ENCODE data around the gene OR7C1. TPM values are rescaled to one million over a fixed set of nuclear protein-coding genes. Genes with fewer than 3 reads are reported as not detected.

The OR7C1 gene
- total and polyA plus RNA-seq, 2 of the 8 experiments (the other 6 are each of a cell fraction or from before 2014, with no cell fraction given), result not detected

DNA sequence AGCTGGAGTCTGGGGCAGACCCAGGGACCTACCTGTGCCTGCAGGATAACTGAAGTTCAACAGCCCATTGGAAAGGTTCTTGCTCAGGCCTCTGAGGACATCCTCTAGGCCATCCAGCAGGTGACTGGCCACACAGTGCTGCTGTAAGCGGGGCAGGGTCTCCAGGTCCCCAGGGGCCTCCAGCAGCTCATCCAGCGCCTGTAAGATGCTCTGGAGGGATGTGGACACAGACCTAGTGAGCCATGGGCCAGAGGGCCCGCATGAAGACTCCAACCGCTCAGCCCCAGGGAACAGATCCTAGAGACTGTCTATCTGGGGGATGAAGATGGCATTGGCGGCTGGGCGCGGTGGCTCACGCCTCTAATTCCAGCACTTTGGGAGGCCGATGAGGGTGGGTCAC lies 70.6 kb downstream of the OR7C1 start:
- 88% methylated on average over 9 of the region's 9 CpGs; no CpG with 5 or more reads in 1 of the 2 experiments for WGBS, 2 experiments (ENCODE audit: extremely low coverage in 1 of 2, insufficient coverage in 1 of 2, insufficient read length in 1 of 2, insufficient replicate concordance in 2 of 2, low coverage in 1 of 2, low lambda C conversion rate in 2 of 2, missing lambda C conversion rate in 1 of 2)
- no peaks in the 10 kb centered on the region for H3K9me3 ChIP-seq (ENCODE audit: insufficient read depth in 2 of 2, low read depth in 1 of 2, low read length in 1 of 2)
- FAIRE-seq (no peak), DNase-seq (ENCODE audit: low read depth in 1 of 2, low spot score in 2 of 2) (no peak)
- no peak overlapping the region for H2BK12ac ChIP-seq (ENCODE audit: low read depth, low read length)
- POLR2A ChIA-PET (ENCODE audit: partially characterized antibody), result interaction anchor here (1.3 kb wide), 1 partner anchor 10 kb away, joined by 3 read pairs; no protein-coding TSS in a partner anchor
- no peak overlapping the region for H4K91ac ChIP-seq (replicated peaks; ENCODE audit: insufficient read length, low read length)
- H3K27ac ChIP-seq (ENCODE audit: low read depth, low read length), result no peak overlapping the region
- no peak overlapping the region for H3K18ac ChIP-seq (ENCODE audit: extremely low read depth, low read length)
- no peak overlapping the region for H2BK5ac ChIP-seq (ENCODE audit: low read depth, low read length)
- peaks cover 2% of the 10 kb centered on the region; the same call in 1 of the 2 replicates for H3K23me2 ChIP-seq (ENCODE audit: low read depth, low read length)
- no peak overlapping the region for H3K23ac ChIP-seq (ENCODE audit: insufficient read length)
- H3K79me1 ChIP-seq (ENCODE audit: low read depth, low read length), result no peaks in the 10 kb centered on the region
- no peaks in the 10 kb centered on the region for H3K27me3 ChIP-seq (replicated peaks in 1 of 4; ENCODE audit: control insufficient read depth in 3 of 4, extremely low read depth in 1 of 4, insufficient read depth in 3 of 4, low read length in 3 of 4)
- no peak overlapping the region for H4K8ac ChIP-seq (ENCODE audit: extremely low read depth, insufficient read depth, low read length)
- H3K4me1 ChIP-seq (replicated peaks in 1 of 4; ENCODE audit: control insufficient read depth in 3 of 4, insufficient read depth in 4 of 4, low read length in 3 of 4), result no peaks in the 10 kb centered on the region; a peak in 2 of 7 replicates
- H3K36me3 ChIP-seq (ENCODE audit: control insufficient read depth in 2 of 4, insufficient read depth in 4 of 4, low read length in 3 of 4), result peaks cover 0 to 7% (median 0%) of the 10 kb centered on the region in 4 experiments; a peak in 2 of 8 replicates
- H3K79me2 ChIP-seq (ENCODE audit: control insufficient read depth in 1 of 2, insufficient read depth in 2 of 2, low read length in 2 of 2), result no peaks in the 10 kb centered on the region
- H3K4ac ChIP-seq (replicated peaks; ENCODE audit: insufficient read length, low read depth, low read length), result no peak overlapping the region
- H2BK20ac ChIP-seq (ENCODE audit: low read length), result no peak overlapping the region
- H2AFZ ChIP-seq (ENCODE audit: low read length), result no peak overlapping the region
- no peak overlapping the region for H3K9ac ChIP-seq (replicated peaks in 1 of 4; ENCODE audit: extremely low read depth in 1 of 4, low read depth in 3 of 4, low read length in 3 of 4)
- CTCF ChIA-PET (ENCODE audit: partially characterized antibody), result interaction anchor here (0.5 to 1.3 kb wide), 3 partner anchors 10 to 656 kb away, joined by 3 to 4 read pairs (median 4); no protein-coding TSS in a partner anchor
- no peak overlapping the region for H2AK5ac ChIP-seq (ENCODE audit: low read depth, low read length)
- no peak overlapping the region for H3K4me3 ChIP-seq (ENCODE audit: extremely low read depth in 1 of 4, insufficient read depth in 2 of 4, low read depth in 3 of 4, low read length in 4 of 4)
- H4K5ac ChIP-seq (ENCODE audit: insufficient read length, low read depth, low read length), result no peak overlapping the region
- no peak overlapping the region for H3K4me2 ChIP-seq (ENCODE audit: insufficient read depth in 1 of 2, low read depth in 2 of 2, low read length in 2 of 2)
- no peak overlapping the region for H3K56ac ChIP-seq (replicated peaks; ENCODE audit: insufficient read length, low read depth, low read length)
- H3K14ac ChIP-seq (ENCODE audit: insufficient read length), result no peak overlapping the region
- peaks cover 0 to 2% of the 10 kb centered on the region in 2 experiments for H4K20me1 ChIP-seq (replicated peaks in 1 of 2; ENCODE audit: control insufficient read depth in 1 of 2, insufficient read depth in 2 of 2, low read length in 2 of 2)
- H2BK15ac ChIP-seq (ENCODE audit: low read length), result no peak overlapping the region
- H2BK120ac ChIP-seq (replicated peaks; ENCODE audit: low read depth, low read length), result no peak overlapping the region
- TF ChIP-seq NRF1 (IDR thresholded peaks at IDR 0.05; ENCODE audit: low read depth, low read length) (no peak), EZH2 (IDR thresholded peaks at IDR 0.05; ENCODE audit: low read depth, low read length, severe bottlenecking) (no peak), BCL11A (IDR thresholded peaks at IDR 0.05; ENCODE audit: low read depth in 2 of 2, low read length in 2 of 2) (no peak), RXRA (IDR thresholded peaks at IDR 0.05; ENCODE audit: insufficient read depth, low read depth, low read length) (no peak), CHD1 (IDR thresholded peaks at IDR 0.05; ENCODE audit: low read depth, low read length) (no peak), POLR2AphosphoS5 (IDR thresholded peaks at IDR 0.05; ENCODE audit: low read depth, low read length) (no peak), MAFK (IDR thresholded peaks at IDR 0.05; ENCODE audit: low read depth, low read length) (no peak), CHD2 (IDR thresholded peaks at IDR 0.05; ENCODE audit: low read length) (no peak), TEAD4 (IDR thresholded peaks at IDR 0.05; ENCODE audit: low read depth, low read length) (no peak), GTF2F1 (IDR thresholded peaks at IDR 0.05; ENCODE audit: borderline replicate concordance, low read depth, low read length) (no peak), ASH2L (IDR thresholded peaks at IDR 0.05; ENCODE audit: low read length) (no peak), SIN3A (conservative IDR thresholded peaks at IDR 0.05 in 1 of 2, IDR thresholded peaks at IDR 0.05 in 1 of 2; ENCODE audit: low read depth in 1 of 2, low read length in 2 of 2) (no peak)
- TF ChIP-seq, protein P1, sequence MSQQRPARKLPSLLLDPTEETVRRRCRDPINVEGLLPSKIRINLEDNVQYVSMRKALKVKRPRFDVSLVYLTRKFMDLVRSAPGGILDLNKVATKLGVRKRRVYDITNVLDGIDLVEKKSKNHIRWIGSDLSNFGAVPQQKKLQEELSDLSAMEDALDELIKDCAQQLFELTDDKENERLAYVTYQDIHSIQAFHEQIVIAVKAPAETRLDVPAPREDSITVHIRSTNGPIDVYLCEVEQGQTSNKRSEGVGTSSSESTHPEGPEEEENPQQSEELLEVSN (IDR thresholded peaks at IDR 0.05), result no peak
- TF ChIP-seq, protein P2, sequence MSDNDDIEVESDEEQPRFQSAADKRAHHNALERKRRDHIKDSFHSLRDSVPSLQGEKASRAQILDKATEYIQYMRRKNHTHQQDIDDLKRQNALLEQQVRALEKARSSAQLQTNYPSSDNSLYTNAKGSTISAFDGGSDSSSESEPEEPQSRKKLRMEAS (IDR thresholded peaks at IDR 0.05), result no peak

Data from H1 (cell line).